Stimulated activated CD4-positive, alpha-beta T cell treated with anti-CD3 and anti-CD28 coated beads, Interleukin-2, amount 100 ng/mL, for 4 hours (primary cell): ENCODE data around the gene COX11.

Experiments
- DNase-seq: peaks from one replicate; pipeline ENCODE4 v3.0.0-alpha.2; 2020; ENCODE audit warnings: low read depth

The COX11 gene

GRCh38 chr17:54968262-54968987 lies at the start of gene COX11, which contains the start of gene STXBP4:
Gene COX11 (minus strand): TSS chr17:54968654. CDS start chr17:54968646, 8 bp downstream.
Gene STXBP4 (plus strand): TSS chr17:54968765. CDS start chr17:54986220, 17,455 bp downstream.
- DNase-seq = peak; percentile 90

GRCh38 chr17:55005520-55005919 lies 37.1 kb upstream of the COX11 start:
- no peak for DNase-seq

DNA sequence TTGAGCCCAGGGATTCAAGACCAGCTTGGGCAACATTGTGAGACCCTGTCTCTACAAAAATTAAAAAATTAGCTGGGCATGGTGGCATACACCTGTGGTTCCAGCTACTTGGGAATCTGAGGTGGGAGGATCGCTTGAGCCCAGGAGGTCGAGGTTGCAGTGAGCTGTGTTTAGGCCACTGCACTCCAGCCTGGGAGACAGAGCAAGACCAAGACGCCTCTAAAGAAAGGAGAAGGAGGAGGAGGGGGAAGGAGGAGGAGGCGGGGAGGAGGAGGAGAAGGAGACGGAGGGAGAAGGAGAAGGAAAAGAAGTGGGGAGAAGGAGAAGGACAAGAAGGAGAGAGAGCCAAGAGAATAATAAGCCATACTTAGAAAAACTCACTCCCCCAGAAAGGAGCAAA lies 36.0 kb upstream of the COX11 start:
- DNase-seq = no peak

GRCh38 chr17:55002458-55002857 lies 34.0 kb upstream of the COX11 start:
- DNase-seq = no peak

GRCh38 chr17:54996441-54996840 lies 28.0 kb upstream of the COX11 start:
- DNase-seq = no peak

DNA sequence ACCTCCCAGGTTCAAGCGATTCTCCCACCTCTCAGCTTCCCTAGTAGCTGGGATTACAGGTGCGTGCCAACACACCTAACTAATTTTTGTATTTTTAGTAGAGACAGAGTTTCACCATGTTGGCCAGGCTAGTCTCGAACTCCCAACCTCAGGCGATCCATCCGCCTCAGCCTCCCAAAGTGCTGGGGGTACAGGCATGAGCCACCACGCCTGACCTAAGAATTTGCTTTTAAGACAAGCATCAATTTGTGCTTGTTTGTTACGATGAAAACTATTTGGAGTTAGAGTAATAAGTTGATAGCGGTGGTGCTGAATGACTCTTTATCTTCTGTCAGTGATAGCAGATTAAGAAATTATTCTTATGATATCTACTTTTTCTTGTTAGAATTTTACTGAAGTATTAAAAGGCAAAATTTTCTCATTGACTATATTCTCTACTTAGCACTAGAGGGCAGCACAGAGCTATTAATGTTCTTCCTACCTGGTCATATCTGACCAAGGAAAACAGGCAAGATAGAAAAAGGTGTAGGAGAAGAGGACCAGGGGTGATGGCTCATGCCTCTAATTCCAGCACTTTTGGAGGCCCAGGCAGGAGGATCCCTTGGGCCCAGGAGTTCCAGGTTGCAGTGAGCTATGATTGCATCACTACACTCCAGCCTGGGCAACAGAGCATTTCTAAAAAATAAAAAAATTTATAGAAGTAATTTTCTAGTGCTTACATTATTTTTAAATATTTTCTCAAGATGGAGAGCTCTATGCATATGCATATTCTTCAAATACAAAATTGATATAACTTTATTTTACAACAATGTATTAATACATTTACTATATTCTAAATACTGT lies 24.6 kb upstream of the COX11 start:
- DNase-seq = no peak

GRCh38 chr17:54991567-54991966 lies 23.1 kb upstream of the COX11 start:
- no peak for DNase-seq

- DNase-seq = no peak
Measured at GRCh38 chr17:54990118-54990517, 21.7 kb upstream of the COX11 start.

DNA sequence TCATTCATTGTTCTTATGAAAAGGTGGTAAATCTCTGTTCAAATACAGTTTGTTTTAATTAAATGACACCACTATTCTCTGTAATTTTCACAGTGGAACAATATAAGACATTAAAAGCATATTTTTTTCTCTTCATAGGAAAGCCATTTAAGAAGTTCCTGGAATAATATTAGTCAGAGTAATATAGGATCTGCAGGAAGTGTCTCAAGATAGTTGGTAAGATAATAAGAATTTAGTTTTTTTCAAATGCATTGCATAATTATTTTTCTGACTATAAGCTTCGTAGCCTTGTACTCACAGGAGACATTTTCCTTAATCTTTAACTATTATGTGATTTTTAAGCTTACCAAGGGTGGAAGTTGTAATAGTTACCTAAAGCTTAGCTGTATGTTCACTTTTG lies 17.0 kb upstream of the COX11 start:
- DNase-seq = no peak

- DNase-seq = no peak
Measured at GRCh38 chr17:54983260-54983659, 14.8 kb upstream of the COX11 start.

DNA sequence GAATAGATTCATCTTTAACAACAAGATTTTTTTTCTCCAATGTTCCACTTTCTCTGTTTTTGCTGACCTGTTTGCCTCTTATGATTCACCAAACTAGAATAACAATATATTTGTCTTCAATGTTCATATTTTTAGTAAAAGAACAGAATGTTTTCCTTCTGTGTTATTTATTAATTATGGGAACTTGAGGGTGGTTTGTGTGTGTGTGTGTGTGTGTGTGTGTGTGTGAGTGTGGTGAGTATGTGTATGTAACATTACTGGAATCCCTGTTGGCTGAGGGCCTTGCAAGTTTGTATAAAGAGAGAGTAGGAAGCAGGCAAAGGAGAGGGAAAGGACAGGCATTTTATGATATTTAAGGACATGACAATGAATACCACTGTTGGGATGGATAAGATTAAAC lies 13.9 kb upstream of the COX11 start:
- no peak for DNase-seq

DNA sequence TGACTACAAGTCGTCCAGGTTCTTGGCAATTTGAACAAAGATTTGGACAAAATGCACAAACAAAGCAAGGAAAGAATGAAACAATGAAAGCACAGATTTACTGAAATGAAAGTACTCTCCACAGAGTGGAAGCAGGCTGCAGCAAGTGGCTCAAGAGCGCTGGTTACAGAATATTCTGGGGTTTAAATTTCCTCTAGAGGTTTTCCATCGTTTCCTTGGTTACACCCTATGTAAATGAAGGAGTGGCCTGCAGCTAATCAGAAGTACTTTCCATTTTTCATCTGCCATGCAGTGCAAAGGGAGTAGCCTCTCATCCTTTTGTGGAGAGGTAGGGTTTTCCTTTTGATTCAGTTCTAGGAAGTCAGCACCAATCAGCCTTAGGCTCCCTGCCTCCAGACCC lies 11.9 kb upstream of the COX11 start:
- DNase-seq = no peak

DNA sequence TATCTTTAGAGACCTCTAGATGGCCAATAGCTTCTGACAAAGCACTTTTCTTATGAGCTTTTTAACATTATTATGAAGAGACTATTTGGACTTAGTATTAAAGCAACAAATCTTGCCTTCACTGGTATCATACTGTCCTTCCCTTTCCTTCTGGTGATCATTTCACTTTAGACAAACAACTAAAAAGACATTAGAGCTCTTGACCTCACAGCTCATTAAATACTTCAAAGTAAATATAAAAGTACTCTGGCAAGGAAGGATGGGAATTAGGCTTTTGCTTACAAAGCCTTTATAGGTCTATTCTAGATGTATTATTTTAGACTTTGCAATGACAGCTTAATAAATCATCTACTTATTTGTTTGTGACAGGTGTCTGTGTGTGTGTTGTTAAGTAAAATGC lies 11.2 kb upstream of the COX11 start:
- DNase-seq = no peak

GRCh38 chr17:54977744-54978143 lies 9.3 kb upstream of the COX11 start:
- DNase-seq = no peak

GRCh38 chr17:54976316-54976715 lies 7.9 kb upstream of the COX11 start:
- DNase-seq = no peak

GRCh38 chr17:54974759-54975158 lies 6.3 kb upstream of the COX11 start:
- DNase-seq = no peak

DNA sequence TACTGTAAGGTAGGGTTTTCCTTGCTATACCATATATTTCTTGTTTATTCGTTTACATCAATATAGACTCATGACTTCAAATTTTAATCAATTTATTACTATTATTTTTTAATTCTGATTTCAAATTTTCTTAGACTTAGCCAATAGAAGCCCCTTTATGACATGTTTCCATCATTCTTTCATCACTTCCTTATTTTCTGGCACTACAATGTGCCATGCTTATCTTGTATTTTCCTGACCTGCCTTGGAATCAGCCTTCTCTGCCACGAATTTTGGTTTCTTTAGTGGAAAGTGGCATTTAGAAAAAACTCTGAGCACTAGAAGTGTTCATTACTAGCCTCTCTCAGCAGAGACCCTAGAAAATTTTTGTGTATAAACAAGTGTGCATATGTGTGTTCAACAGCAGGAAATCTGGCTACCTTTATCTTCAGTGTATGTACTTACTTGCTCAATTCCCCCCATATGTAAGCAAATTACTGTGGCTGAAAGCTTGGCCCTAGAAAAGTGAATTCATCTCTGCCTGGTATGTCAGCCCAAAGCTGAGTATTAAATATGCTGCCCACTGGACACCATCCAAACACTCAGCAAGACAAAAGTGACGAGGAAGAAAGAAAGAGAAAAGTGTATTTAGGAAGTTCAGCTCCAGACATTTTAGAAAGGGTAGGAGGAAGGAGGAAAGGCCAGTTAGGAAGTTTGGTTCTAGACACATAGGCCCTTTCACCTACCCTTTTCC lies 4.1 kb upstream of the COX11 start:
- DNase-seq = no peak

DNA sequence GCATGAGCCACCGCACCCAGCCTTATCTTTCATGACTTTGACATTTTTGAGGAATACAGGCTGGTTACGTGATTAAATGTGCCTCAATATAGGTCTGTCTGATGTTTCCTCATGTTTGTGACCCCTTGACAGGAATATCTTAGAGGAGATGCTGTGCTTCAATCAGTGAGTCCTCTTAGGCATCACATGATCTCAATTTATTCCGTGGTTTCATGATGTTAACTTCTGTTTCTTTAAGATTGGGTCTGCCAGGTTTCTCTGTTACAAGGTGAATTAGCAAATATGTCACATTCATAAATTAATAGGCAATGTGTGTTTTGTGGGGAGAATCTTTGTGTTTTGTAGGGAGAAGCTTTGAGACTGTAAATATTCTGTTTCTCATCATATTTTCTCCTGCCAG lies 3.4 kb upstream of the COX11 start:
- no peak for DNase-seq

DNA sequence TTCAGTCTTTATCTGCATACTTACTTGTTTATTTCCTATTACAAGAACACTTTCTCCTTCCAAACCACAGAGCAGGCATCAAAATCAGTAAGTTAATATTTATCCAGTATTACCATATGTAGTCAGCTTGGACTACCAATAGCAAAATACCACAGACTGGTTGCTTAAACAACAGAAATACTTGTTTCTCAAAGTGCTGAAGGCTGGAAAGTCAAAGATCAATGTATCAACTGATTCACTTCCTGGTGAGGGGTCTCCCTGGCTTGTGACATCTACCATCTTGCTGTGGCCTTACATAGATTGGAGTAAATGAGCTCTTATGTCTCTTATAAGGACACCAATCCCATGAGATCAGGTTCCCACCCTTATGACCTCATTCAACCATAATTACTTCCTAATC lies 2.7 kb upstream of the COX11 start:
- DNase-seq = no peak

- no peak for DNase-seq
Measured at GRCh38 chr17:54969658-54970572, 1.5 kb upstream of the COX11 start.

DNA sequence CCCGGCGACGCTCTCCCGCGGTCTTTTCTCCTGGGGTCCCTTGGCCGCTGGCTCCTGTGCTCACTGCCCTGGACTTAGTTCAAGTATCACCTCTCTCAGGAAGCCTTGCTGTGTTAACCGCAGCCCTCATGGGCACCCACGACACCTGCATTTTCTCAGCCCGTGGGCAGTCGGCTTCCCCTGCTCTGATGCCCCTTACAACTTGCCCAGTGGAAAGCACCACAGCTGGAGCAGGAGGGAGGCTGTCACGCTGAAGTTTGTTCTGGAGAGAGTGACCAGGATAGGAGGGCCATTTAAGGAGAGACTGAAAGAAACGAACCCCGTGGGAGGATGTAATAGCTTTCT lies 506 bp upstream of the COX11 start:
- no peak for DNase-seq
